AG09319 (cell line): Measurements from ENCODE around the gene TLK2.
"Not testable (repeated sequence)": the region's sequence is repeated elsewhere in the genome, so short reads cannot be mapped to it uniquely, and the experiment has no call there.

Experiments used
- DNase-seq: peaks from one replicate; pipeline ENCODE4 v3.0.0-alpha.2; 2010; ENCODE audit warnings: low read depth; ENCODE audit errors: extremely low read depth
- CTCF ChIP-seq: IDR thresholded peaks from 2 replicates; pipeline ENCODE4 v1.5.1; 2011; ENCODE audit warnings: low read depth, mild to moderate bottlenecking, inconsistent platforms, low read length, moderate library complexity

Gene TLK2

GRCh38 chr17:62478424-62478879 lies at the start of gene TLK2:
TSS of gene TLK2 (plus strand) at chr17:62478825. CDS start at chr17:62481126, 2,301 bp downstream.
- DNase-seq, result peak; percentile 57
- no peak for TF ChIP-seq CTCF

- not testable (repeated sequence) for DNase-seq
These were observed 43.4 kb upstream of the TLK2 start for GRCh38 chr17:62435251-62435650.

- not testable (repeated sequence) for DNase-seq
These were observed 37.4 kb upstream of the TLK2 start for GRCh38 chr17:62441181-62441580.

GRCh38 chr17:62444063-62444462 lies 34.6 kb upstream of the TLK2 start:
- no peak for TF ChIP-seq CTCF
- DNase-seq, result no peak

- DNase-seq, result not testable (repeated sequence)
These were observed 32.8 kb upstream of the TLK2 start for GRCh38 chr17:62445791-62446190.

GRCh38 chr17:62452195-62452594 lies 26.4 kb upstream of the TLK2 start:
- DNase-seq, result not testable (repeated sequence)

- not testable (repeated sequence) for DNase-seq
These were observed 25.6 kb upstream of the TLK2 start for GRCh38 chr17:62453041-62453440.

GRCh38 chr17:62453656-62454055 lies 25.0 kb upstream of the TLK2 start:
- not testable (repeated sequence) for DNase-seq

- DNase-seq, result not testable (repeated sequence)
These were observed 24.5 kb upstream of the TLK2 start for GRCh38 chr17:62454111-62454510.

- no peak for TF ChIP-seq CTCF
- no peak for DNase-seq
These were observed 22.6 kb upstream of the TLK2 start for GRCh38 chr17:62456016-62456415.

GRCh38 chr17:62458483-62458882 lies 20.1 kb upstream of the TLK2 start:
- DNase-seq, result not testable (repeated sequence)

- not testable (repeated sequence) for DNase-seq
These were observed 14.2 kb upstream of the TLK2 start for GRCh38 chr17:62464422-62464821.

- not testable (repeated sequence) for DNase-seq
These were observed 13.4 kb upstream of the TLK2 start for GRCh38 chr17:62465271-62465670.

- DNase-seq, result not testable (repeated sequence)
These were observed 7.8 kb upstream of the TLK2 start for GRCh38 chr17:62470666-62471379.

GRCh38 chr17:62471380-62471880 lies 7.2 kb upstream of the TLK2 start:
- DNase-seq, result not testable (repeated sequence)

- not testable (repeated sequence) for DNase-seq
These were observed 5.3 kb upstream of the TLK2 start for GRCh38 chr17:62473030-62473982.

GRCh38 chr17:62477111-62477510 lies 1.5 kb upstream of the TLK2 start:
- DNase-seq, result not testable (repeated sequence)
